Naive thymus-derived CD4-positive, alpha-beta T cell (primary cell): ENCODE data around the gene MRPS27. TPM values are rescaled to one million over a fixed set of nuclear protein-coding genes. Genes with fewer than 3 reads are reported as not detected.
A peak's percentile ranks its signal among the peaks of the same experiment; 100 is the strongest.

Source experiments
- ATAC-seq: fragments of 150-1000 bp; cut with Tn5 transposase; 2 replicates; pipeline ENCODE4 v1.10.0; 2021; ENCODE audit warnings: mild to moderate bottlenecking, moderate library complexity
- CTCF ChIA-PET: fragments of 350-600 bp; sonication (Branson Sonifier 250); formaldehyde crosslinking; loops from one replicate; lab custom pipeline; 2021; ENCODE audit warnings: antibody characterized with exemption; lab: Charles Lee
- POLR2A ChIA-PET: fragments of 350-600 bp; sonication (Branson Sonifier 250); formaldehyde crosslinking; loops from one replicate; lab custom pipeline; 2021; ENCODE audit warnings: antibody characterized with exemption, inconsistent platforms; lab: Charles Lee
- DNase-seq, 9 donors: peaks; one replicate each; pipeline versions ENCODE4 v3.0.0 to v3.0.0-alpha.2; 2020 to 2022; ENCODE audit warnings: mixed read lengths in 1 of 9
- H3K27ac ChIP-seq: one replicate; pipeline ENCODE4 v1.7.0; 2013; ENCODE audit warnings: mild to moderate bottlenecking, low read depth, low read length, moderate library complexity
- H3K27me3 ChIP-seq, 2 donors: one replicate each; pipeline ENCODE4 v1.7.0; 2013; ENCODE audit warnings: low read length in 2 of 2, mild to moderate bottlenecking in 2 of 2, moderate library complexity in 2 of 2; ENCODE audit not compliant: control insufficient read depth in 2 of 2, insufficient read depth in 2 of 2
- H3K36me3 ChIP-seq, 3 experiments: 1 replicate in 2 of 3; 2 replicates in 1 of 3; pipeline ENCODE4 v1.7.0; 2013; ENCODE audit warnings: low read length in 3 of 3, mild to moderate bottlenecking in 3 of 3, moderate library complexity in 1 of 3; ENCODE audit not compliant: insufficient read depth in 3 of 3, control insufficient read depth in 2 of 3
- H3K4me1 ChIP-seq, 2 donors: one replicate each; pipeline ENCODE4 v1.7.0; 2013; ENCODE audit warnings: low read length in 2 of 2, mild to moderate bottlenecking in 2 of 2, moderate library complexity in 1 of 2; ENCODE audit not compliant: control insufficient read depth in 2 of 2, insufficient read depth in 2 of 2
- H3K4me3 ChIP-seq: 2 replicates; pipeline ENCODE4 v1.7.0; 2013; ENCODE audit warnings: mild to moderate bottlenecking, low read length
- H3K9me3 ChIP-seq, 3 experiments: 1 replicate in 2 of 3; 2 replicates in 1 of 3; pipeline ENCODE4 v1.7.0; 2013; ENCODE audit warnings: low read length in 3 of 3; ENCODE audit not compliant: control insufficient read depth in 2 of 3
- H3K27ac Mint-ChIP-seq, 9 donors: one replicate each; pipeline ENCODE4 v1.8.0; 2020 to 2022; ENCODE audit warnings: mixed read lengths in 9 of 9, mild to moderate bottlenecking in 8 of 9, moderate library complexity in 5 of 9, inconsistent platforms in 2 of 9
- H3K27me3 Mint-ChIP-seq, 5 donors: one replicate each; pipeline ENCODE4 v1.8.0; 2021 to 2022; ENCODE audit warnings: mixed read lengths in 5 of 5, mild to moderate bottlenecking in 1 of 5
- H3K36me3 Mint-ChIP-seq, 5 donors: one replicate each; pipeline ENCODE4 v1.8.0; 2020 to 2022; ENCODE audit warnings: mixed read lengths in 5 of 5, mild to moderate bottlenecking in 3 of 5, inconsistent platforms in 1 of 5
- H3K4me1 Mint-ChIP-seq, 7 donors: one replicate each; pipeline ENCODE4 v1.8.0; 2020 to 2022; ENCODE audit warnings: mixed read lengths in 7 of 7, mild to moderate bottlenecking in 3 of 7, inconsistent platforms in 1 of 7
- H3K4me3 Mint-ChIP-seq, 10 donors: one replicate each; pipeline ENCODE4 v1.8.0; 2020 to 2022; ENCODE audit warnings: mild to moderate bottlenecking in 10 of 10, mixed read lengths in 10 of 10, moderate library complexity in 6 of 10, inconsistent platforms in 2 of 10
- H3K9me3 Mint-ChIP-seq, 11 donors: one replicate each; pipeline ENCODE4 v1.8.0; 2020 to 2022; ENCODE audit warnings: mixed read lengths in 11 of 11, mild to moderate bottlenecking in 4 of 11, inconsistent platforms in 1 of 11, moderate library complexity in 1 of 11
- intact Hi-C, 2 donors: fragments of 100-400 bp; cut with micrococcal nuclease; formaldehyde crosslinking; loops; one replicate each; pipeline ENCODE4 v1.15.1; 2023
- polyA plus RNA-seq, 2 donors: library from polyadenylated mRNA; unstranded; fragments of 300-500 nt; fragmentation: Illumina TruSeq; gene quantifications; one replicate each; pipeline ENCODE4 v1.2.3, GENCODE V29; 2021
- total RNA-seq, 6 experiments: library from RNA in 5 of 6; stranded (reverse) in 5 of 6; gene quantifications; 1 replicate in 5 of 6; 2 replicates in 1 of 6; pipeline ENCODE4 v1.2.3 and lab custom pipeline; 2021 to 2026

The MRPS27 gene
- total and polyA plus RNA-seq, 7 experiments from 2014 or later = 35.2 to 54.0 (median 39.5) TPM

DNA sequence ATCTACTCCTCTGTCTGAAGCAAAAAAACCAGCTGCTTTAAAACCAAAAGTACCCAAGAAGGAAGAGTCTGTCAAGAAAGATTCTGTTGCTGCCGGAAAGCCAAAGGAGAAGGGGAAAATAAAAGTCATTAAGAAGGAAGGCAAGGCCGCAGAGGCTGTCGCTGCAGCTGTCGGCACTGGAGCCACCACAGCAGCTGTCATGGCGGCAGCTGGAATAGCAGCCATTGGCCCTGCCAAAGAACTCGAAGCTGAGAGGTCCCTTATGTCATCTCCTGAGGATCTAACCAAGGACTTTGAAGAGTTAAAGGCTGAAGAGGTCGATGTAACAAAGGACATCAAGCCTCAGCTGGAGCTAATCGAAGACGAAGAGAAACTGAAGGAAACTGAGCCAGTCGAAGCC lies 124.5 kb downstream of the MRPS27 start:
- CTCF ChIA-PET = no interaction called here
- Mint-ChIP-seq H3K4me1 (peaks cover 0 to 6% (median 0%) of the 10 kb centered on the region in 7 donors), H3K27ac (peak overlapping the region in 2 of 9 donors; percentile 36 to 59), H3K9me3 (peaks cover 0 to 9% (median 4%) of the 10 kb centered on the region in 11 donors), H3K4me3 (no peak overlapping the region), H3K36me3 (peaks cover 0 to 12% (median 0%) of the 10 kb centered on the region in 5 donors), H3K27me3 (peaks cover 33 to 68% (median 35%) of the 10 kb centered on the region in 5 donors)
- no peak overlapping the region for H3K27ac ChIP-seq
- POLR2A ChIA-PET = no interaction called here
- H3K9me3 ChIP-seq = no peaks in the 10 kb centered on the region
- no peak overlapping the region for H3K4me3 ChIP-seq
- DNase-seq (no peak), ATAC-seq (no peak)
- H3K27me3 ChIP-seq = peaks cover 0 to 4% of the 10 kb centered on the region in 2 donors
- H3K4me1 ChIP-seq = peaks cover 0 to 14% of the 10 kb centered on the region in 2 donors
- no peaks in the 10 kb centered on the region for H3K36me3 ChIP-seq
- intact Hi-C loops = no loop called here

DNA sequence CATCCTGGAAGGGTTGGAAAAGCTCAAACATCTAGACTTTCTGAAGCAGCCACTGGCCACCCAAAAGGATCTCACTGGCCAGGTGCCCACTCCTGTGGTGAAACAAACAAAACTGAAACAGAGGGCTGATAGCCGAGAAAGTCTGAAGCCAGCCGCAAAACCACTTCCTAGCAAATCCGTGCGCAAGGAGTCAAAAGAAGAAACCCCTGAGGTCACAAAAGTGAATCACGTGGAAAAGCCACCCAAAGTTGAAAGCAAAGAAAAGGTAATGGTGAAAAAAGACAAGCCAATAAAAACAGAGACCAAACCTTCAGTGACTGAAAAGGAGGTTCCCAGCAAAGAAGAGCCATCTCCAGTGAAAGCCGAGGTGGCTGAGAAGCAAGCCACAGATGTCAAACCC lies 125.2 kb downstream of the MRPS27 start:
- H3K9me3 ChIP-seq = no peaks in the 10 kb centered on the region
- H3K4me3 ChIP-seq = no peak overlapping the region
- peaks cover 0 to 6% (median 0%) of the 10 kb centered on the region in 7 donors for H3K4me1 Mint-ChIP-seq
- DNase-seq = no peak
- H3K4me1 ChIP-seq = peaks cover 0 to 14% of the 10 kb centered on the region in 2 donors
- H3K27me3 Mint-ChIP-seq = peaks cover 33 to 73% (median 35%) of the 10 kb centered on the region in 5 donors
- ATAC-seq = peak; percentile 37
- intact Hi-C loops = loop anchor here in 1 of 2 donors (5.0 kb wide), 1 partner anchor 37 kb away; no protein-coding TSS in a partner anchor
- peaks cover 0 to 4% of the 10 kb centered on the region in 2 donors for H3K27me3 ChIP-seq
- ChIA-PET CTCF (no interaction called here), POLR2A (no interaction called here)
- H3K36me3 ChIP-seq = no peaks in the 10 kb centered on the region
- peaks cover 0 to 12% (median 0%) of the 10 kb centered on the region in 5 donors for H3K36me3 Mint-ChIP-seq
- H3K4me3 Mint-ChIP-seq = peak overlapping the region in 1 of 10 donors; percentile 49
- H3K27ac ChIP-seq = no peak overlapping the region
- H3K9me3 Mint-ChIP-seq = peaks cover 0 to 9% (median 4%) of the 10 kb centered on the region in 11 donors
- H3K27ac Mint-ChIP-seq = peak overlapping the region in 1 of 9 donors; percentile 59

GRCh38 chr5:72191404-72191803 lies 128.6 kb downstream of the MRPS27 start:
- ATAC-seq (no peak), DNase-seq (no peak)
- peaks cover 0 to 6% (median 0%) of the 10 kb centered on the region in 7 donors for H3K4me1 Mint-ChIP-seq
- POLR2A ChIA-PET = no interaction called here
- peaks cover 0 to 12% (median 0%) of the 10 kb centered on the region in 5 donors for H3K36me3 Mint-ChIP-seq
- CTCF ChIA-PET = no interaction called here
- no peak overlapping the region for H3K27ac Mint-ChIP-seq
- H3K4me3 Mint-ChIP-seq = no peak overlapping the region
- Histone ChIP-seq H3K27me3 (peaks cover 0 to under 1% of the 10 kb centered on the region in 2 donors), H3K36me3 (no peaks in the 10 kb centered on the region), H3K4me3 (no peak overlapping the region), H3K4me1 (peaks cover 0 to 14% of the 10 kb centered on the region in 2 donors), H3K9me3 (no peaks in the 10 kb centered on the region), H3K27ac (no peak overlapping the region)
- H3K9me3 Mint-ChIP-seq = peaks cover 0 to 9% (median 0%) of the 10 kb centered on the region in 11 donors
- H3K27me3 Mint-ChIP-seq = peaks cover 29 to 75% (median 36%) of the 10 kb centered on the region in 5 donors
- intact Hi-C loops = loop anchor here in 1 of 2 donors (5.0 kb wide), 1 partner anchor 41 kb away; no protein-coding TSS in a partner anchor

- Mint-ChIP-seq H3K27me3 (peaks cover 18 to 63% (median 26%) of the 10 kb centered on the region in 5 donors), H3K9me3 (no peaks in the 10 kb centered on the region), H3K27ac (no peak overlapping the region), H3K4me3 (no peak overlapping the region), H3K4me1 (no peaks in the 10 kb centered on the region), H3K36me3 (no peaks in the 10 kb centered on the region)
- intact Hi-C loops = no loop called here
- H3K27ac ChIP-seq = no peak overlapping the region
- no peak overlapping the region for H3K4me3 ChIP-seq
- no peaks in the 10 kb centered on the region for H3K36me3 ChIP-seq
- DNase-seq (no peak), ATAC-seq (no peak)
- no peaks in the 10 kb centered on the region for H3K4me1 ChIP-seq
- no peaks in the 10 kb centered on the region for H3K27me3 ChIP-seq
- CTCF ChIA-PET = no interaction called here
- POLR2A ChIA-PET = no interaction called here
- no peaks in the 10 kb centered on the region for H3K9me3 ChIP-seq
Observed at GRCh38 chr5:72189146-72189545, 130.9 kb downstream of the MRPS27 start.

DNA sequence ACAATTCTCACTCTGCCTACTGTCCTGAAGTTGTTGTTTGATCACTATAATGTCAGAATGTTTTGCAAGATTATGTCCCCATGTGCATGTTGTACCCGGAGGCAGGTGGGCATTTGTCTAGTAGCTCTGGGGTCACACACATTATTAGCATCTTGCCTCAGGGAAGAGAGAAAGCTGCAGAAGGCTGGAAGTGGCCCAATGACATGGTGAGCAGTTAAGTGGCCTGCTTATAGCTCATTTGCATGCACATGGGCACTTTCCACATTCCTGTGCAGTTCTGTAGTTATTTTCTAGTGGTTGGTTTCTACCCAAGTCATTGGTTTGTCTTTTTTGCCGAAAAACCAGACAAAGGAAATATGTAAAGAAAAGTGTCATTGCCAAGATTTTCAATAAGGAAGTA lies 131.9 kb downstream of the MRPS27 start:
- Mint-ChIP-seq H3K4me3 (no peak overlapping the region), H3K9me3 (no peaks in the 10 kb centered on the region), H3K36me3 (no peaks in the 10 kb centered on the region), H3K4me1 (no peaks in the 10 kb centered on the region), H3K27me3 (peaks cover 15 to 57% (median 25%) of the 10 kb centered on the region in 5 donors), H3K27ac (no peak overlapping the region)
- DNase-seq (no peak), ATAC-seq (no peak)
- ChIA-PET POLR2A (no interaction called here), CTCF (no interaction called here)
- H3K27ac ChIP-seq = no peak overlapping the region
- no peaks in the 10 kb centered on the region for H3K4me1 ChIP-seq
- intact Hi-C loops = no loop called here
- no peaks in the 10 kb centered on the region for H3K36me3 ChIP-seq
- H3K9me3 ChIP-seq = no peaks in the 10 kb centered on the region
- no peaks in the 10 kb centered on the region for H3K27me3 ChIP-seq
- no peak overlapping the region for H3K4me3 ChIP-seq

GRCh38 chr5:72187388-72188075 lies 132.5 kb downstream of the MRPS27 start:
- Histone ChIP-seq H3K4me1 (no peaks in the 10 kb centered on the region), H3K27me3 (no peaks in the 10 kb centered on the region), H3K27ac (no peak overlapping the region), H3K4me3 (no peak overlapping the region), H3K36me3 (no peaks in the 10 kb centered on the region), H3K9me3 (no peaks in the 10 kb centered on the region)
- Mint-ChIP-seq H3K27me3 (peaks cover 13 to 62% (median 28%) of the 10 kb centered on the region in 5 donors), H3K4me1 (no peaks in the 10 kb centered on the region), H3K4me3 (no peak overlapping the region), H3K36me3 (no peaks in the 10 kb centered on the region), H3K27ac (no peak overlapping the region), H3K9me3 (peaks cover 0 to 1% (median 0%) of the 10 kb centered on the region in 11 donors)
- ATAC-seq (no peak), DNase-seq (no peak)
- POLR2A ChIA-PET = no interaction called here
- CTCF ChIA-PET = no interaction called here
- intact Hi-C loops = no loop called here
